SU-DHL-6 (cell line): ENCODE measurements around the gene AGAP1.

ENCODE experiments used
- CTCF ChIP-seq: fragments of 200-600 bp; sonication (generic); IDR thresholded peaks from one replicate; pipeline ENCODE4 v1.5.1; 2017; ENCODE audit warnings: antibody characterized with exemption, mild to moderate bottlenecking, low read length, moderate library complexity; ENCODE audit not compliant: insufficient read depth, poor library complexity, severe bottlenecking
- EZH2phosphoT487 ChIP-seq: fragments of 200-600 bp; sonication (generic), shearing (Covaris generic); conservative IDR thresholded peaks from 2 replicates; pipeline ENCODE4 v1.6.1; 2018; ENCODE audit warnings: mild to moderate bottlenecking, antibody characterized with exemption, low read length, moderate library complexity, mixed read lengths

GRCh38 chr2:235698028-235698427 is 204.2 kb downstream of the AGAP1 start:
- TF ChIP-seq EZH2phosphoT487, result no peak
- TF ChIP-seq CTCF, result no peak
